Measurements from ENCODE around the gene HS3ST5.

DNA sequence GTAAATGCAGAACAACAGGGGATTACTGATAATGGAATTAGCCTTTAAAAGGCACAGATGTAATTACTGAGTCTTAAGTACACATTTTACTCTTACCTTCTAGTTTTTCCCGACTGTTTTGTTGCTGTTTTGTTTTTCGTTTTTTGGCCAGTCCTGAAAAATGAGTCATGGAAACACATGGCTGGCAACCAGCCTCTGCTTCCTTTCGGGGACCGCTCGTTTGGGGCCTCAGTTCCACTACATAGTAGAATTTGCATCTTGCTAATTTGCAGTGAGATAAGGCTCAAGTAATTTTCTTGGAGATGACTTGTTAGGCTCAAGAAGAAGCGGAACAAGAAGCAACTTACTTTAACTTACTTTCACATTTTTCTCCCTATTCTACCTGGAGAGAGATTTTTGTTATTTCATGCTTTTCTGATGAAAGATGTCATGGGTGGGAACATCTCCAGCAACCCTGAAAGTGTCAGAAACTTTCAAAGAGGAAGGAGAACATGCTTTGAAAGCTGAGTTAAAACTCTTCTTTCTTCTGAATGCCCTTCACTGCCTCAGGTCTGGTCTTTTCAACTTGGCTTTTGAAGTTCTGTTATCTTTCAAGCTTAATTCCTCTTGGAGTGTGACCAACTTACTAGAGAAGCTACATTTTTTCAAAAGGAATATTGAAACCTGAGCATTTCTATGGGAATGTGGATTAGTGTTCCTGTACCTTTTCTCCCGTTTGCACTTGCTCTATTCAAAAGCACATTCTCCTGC is 300.4 kb downstream of the HS3ST5 start:
- TF ChIP-seq, protein P1, sequence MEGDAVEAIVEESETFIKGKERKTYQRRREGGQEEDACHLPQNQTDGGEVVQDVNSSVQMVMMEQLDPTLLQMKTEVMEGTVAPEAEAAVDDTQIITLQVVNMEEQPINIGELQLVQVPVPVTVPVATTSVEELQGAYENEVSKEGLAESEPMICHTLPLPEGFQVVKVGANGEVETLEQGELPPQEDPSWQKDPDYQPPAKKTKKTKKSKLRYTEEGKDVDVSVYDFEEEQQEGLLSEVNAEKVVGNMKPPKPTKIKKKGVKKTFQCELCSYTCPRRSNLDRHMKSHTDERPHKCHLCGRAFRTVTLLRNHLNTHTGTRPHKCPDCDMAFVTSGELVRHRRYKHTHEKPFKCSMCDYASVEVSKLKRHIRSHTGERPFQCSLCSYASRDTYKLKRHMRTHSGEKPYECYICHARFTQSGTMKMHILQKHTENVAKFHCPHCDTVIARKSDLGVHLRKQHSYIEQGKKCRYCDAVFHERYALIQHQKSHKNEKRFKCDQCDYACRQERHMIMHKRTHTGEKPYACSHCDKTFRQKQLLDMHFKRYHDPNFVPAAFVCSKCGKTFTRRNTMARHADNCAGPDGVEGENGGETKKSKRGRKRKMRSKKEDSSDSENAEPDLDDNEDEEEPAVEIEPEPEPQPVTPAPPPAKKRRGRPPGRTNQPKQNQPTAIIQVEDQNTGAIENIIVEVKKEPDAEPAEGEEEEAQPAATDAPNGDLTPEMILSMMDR (IDR thresholded peaks at IDR 0.05; ENCODE audit: insufficient read depth, low read depth, low read length): no peak
- TF ChIP-seq EZH2 (IDR thresholded peaks at IDR 0.05; ENCODE audit: insufficient read depth, low read length): no peak

Data from astrocyte (in vitro differentiated cells and primary cell).